Measurements from ENCODE around the gene KCNH1.

GRCh38 chr1:210663730-210664573 is 470.0 kb downstream of the KCNH1 start:
- TF ChIP-seq GATA2 (IDR thresholded peaks at IDR 0.05; ENCODE audit: low read depth, low read length) = peak; percentile 100
- peak; percentile 100 for TF ChIP-seq GATA3 (IDR thresholded peaks at IDR 0.05; ENCODE audit: low read depth, low read length)
